HTR-8/SVneo (cell line): ENCODE data around the gene ERVFRD-1.

Source experiments
- DNase-seq: peaks from one replicate; pipeline ENCODE4 v3.0.0; 2011; ENCODE audit warnings: low spot score, mixed read lengths; ENCODE audit not compliant: insufficient read length
- FAIRE-seq: peaks from 2 replicates; lab custom pipeline; 2011; peaks lifted over from hg19 to GRCh38; lab: Jason Lieb, UNC

ERVFRD-1 gene

GRCh38 chr6:11110921-11111768 is at the start of gene ERVFRD-1:
Gene ERVFRD-1, minus strand, starts transcription at chr6:11111725. Its CDS starts 6,415 bp downstream, at chr6:11105310.
- DNase-seq (no peak), FAIRE-seq (no peak)

GRCh38 chr6:11160199-11160598 is 48.7 kb upstream of the ERVFRD-1 start:
- FAIRE-seq (no peak), DNase-seq (no peak)

GRCh38 chr6:11155589-11155988 is 44.1 kb upstream of the ERVFRD-1 start:
- no peak for DNase-seq
- FAIRE-seq: no peak

GRCh38 chr6:11153447-11153846 is 41.9 kb upstream of the ERVFRD-1 start:
- FAIRE-seq: no peak
- DNase-seq: no peak

- no peak for FAIRE-seq
These were observed 41.1 kb upstream of the ERVFRD-1 start for GRCh38 chr6:11152581-11152980.

GRCh38 chr6:11151488-11151887 is 40.0 kb upstream of the ERVFRD-1 start:
- no peak for FAIRE-seq

More at GRCh38 chr6:11152581-11152980, 41.1 kb upstream of the ERVFRD-1 start:
- DNase-seq: no peak

GRCh38 chr6:11149551-11149950 is 38.0 kb upstream of the ERVFRD-1 start:
- DNase-seq (no peak), FAIRE-seq (no peak)

More at GRCh38 chr6:11151488-11151887, 40.0 kb upstream of the ERVFRD-1 start:
- DNase-seq: no peak

DNA sequence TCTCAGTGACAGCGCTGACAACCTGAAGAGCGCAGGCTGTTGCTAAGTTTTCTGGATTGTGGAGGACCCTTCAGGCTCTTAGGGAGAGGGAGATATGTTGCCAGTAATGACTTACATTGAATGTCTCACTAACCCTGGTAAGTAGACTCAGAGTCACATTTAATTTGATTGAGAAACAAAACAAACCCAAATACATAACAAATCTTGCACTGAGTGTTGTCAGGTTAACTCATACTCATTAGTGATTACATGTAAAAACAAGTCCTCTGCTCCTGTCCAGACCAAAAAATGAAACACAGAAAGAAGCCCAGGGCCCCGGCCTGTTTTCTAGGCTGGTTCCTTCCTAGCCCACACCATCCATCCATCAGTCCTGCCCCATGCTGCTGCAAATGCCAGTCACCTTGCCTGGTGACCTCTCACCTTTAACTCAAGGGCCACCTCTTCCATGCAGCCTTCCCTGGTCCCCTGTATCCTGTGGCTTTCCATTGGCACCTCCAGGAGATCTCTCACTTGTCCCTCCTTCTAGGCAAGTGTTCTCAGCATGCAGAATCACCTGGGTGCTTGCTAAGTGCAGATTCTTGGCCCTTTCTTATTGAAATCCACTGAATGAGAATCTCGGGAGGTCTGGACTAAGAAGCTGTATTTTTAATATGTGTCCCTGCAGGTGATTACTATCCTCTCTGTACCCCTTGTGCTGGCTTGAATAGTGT is 34.7 kb upstream of the ERVFRD-1 start:
- FAIRE-seq (no peak), DNase-seq (no peak)

DNA sequence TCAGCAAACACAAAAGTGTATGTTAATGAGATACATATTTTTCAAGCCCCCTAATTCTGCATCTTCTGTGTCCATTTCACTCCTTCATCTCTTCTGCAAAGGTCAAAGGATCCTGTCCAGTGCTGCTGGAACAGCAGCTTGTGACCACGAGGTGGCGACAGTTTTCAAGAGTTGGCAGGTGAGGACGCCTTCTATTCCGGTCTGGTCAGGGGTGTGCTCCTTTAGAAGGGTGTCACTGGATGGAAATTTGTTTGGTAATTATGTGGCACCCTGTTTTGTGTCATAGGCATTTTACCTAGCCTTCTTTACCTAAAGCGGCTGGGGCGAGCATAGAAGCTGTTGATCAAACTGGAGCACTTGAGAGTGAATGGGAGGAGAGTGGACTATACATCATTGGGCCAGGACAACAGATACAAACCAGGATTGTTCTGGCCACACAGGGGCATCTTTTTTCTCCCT is 32.9 kb upstream of the ERVFRD-1 start:
- FAIRE-seq (peak; percentile 94), DNase-seq (peak; percentile 84)

- peak; percentile 76 for DNase-seq
These were observed 32.2 kb upstream of the ERVFRD-1 start for GRCh38 chr6:11143394-11144371.

GRCh38 chr6:11142296-11143027 is 30.9 kb upstream of the ERVFRD-1 start:
- DNase-seq (no peak), FAIRE-seq (no peak)

More at GRCh38 chr6:11143394-11144371, 32.2 kb upstream of the ERVFRD-1 start:
- FAIRE-seq: peak; percentile 84

- no peak for FAIRE-seq
- DNase-seq: no peak
These were observed 29.8 kb upstream of the ERVFRD-1 start for GRCh38 chr6:11141295-11141694.

DNA sequence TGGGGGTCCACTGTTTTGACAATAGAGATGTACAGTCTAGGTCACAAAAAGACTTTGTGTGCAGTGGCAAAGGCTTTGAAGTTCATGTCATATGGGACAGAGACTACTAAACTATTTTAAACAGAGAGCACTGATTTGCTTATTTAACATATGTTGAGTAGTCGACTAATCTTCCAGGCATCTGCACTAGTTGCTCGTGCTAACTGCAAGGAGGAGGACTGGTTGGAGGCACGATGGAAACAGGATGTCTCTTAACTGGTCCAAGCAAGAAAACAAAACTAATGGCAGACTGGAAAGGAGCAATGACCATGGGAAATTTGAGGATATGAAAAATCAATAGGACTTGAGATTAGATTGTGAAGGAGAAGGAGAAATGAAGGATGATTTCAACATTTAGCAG is 28.5 kb upstream of the ERVFRD-1 start:
- FAIRE-seq (no peak), DNase-seq (no peak)

DNA sequence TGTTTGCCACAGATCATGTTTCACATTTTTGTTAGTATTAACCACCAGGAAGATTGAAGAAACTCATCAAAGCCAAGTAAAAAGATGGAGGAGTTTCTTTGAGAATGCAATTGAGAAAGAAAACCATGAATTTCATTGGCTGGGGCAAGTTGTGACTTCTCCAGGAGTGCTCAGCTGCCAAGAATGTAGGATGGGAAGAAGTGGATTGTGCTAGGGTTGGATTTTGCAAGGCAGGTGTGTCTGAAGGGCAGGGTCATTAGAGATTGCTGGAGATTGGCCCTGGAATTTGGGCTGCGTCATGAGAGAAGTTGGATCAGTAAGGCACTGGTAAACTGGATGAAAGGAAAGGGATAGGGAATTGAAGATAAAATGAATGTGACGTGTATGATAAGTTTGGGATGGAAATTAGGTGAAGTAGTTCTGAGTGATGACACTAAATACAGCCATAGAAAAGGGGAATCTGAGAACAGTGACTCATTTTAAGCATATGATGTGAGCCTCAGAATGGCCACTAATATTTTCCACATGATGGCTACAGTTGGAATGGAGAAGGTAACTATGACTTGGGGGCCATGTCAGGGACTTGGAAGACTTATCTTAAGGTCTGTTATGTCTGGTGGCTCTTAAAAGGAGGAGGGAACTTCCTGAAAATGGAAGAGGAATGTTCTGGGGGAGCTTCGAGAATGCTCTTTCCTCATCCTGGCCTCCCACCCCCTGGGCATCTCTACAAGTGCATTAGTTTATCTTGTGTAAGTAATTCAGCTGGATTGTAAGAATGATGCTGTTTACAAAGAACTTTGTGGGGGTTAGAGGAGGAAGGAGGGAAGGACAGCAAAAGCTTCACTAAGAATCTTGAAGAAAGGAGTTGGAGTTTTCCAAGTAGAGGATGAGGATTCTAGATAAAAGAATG is 27.8 kb upstream of the ERVFRD-1 start:
- FAIRE-seq: no peak

DNA sequence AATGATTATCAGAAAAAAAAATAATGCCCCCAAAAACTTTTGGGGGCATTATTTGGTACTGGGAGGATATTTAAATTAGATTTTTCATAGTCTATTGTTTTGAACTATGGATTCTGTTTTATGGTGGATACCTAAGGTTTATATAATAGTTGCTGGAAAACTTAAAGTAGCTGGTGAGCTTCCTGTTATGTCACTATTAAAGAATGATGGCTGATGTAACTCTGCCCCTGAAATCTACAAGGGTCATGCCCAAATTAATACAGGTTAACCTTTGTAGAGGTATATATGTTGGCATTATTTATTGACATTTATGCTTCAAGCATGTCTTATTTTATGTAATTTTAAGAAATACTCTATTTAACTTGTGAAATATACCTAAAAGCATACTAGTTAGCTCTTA is 25.3 kb upstream of the ERVFRD-1 start:
- FAIRE-seq (no peak), DNase-seq (no peak)

More for the DNA sequence above, 27.8 kb upstream of the ERVFRD-1 start:
- DNase-seq: no peak

DNA sequence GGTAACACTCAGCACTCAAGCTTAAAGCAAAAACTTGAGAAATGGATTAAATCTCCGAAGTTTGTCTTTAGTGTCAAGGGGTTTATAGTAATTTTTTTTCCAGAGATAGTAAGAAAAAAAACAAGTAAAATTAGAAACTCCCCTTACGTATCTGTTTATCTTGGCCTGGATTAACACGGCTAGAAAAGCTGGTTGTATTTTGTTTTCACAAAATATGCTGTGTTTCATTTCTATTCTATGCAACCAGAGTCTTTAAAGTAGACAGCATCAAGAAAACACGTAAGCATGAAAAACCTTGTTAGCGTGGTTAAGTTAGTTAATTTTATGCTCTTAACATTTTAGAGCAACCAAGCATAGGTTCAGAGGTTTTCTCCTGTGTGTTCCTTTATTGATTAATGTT is 21.8 kb upstream of the ERVFRD-1 start:
- DNase-seq (no peak), FAIRE-seq (no peak)

DNA sequence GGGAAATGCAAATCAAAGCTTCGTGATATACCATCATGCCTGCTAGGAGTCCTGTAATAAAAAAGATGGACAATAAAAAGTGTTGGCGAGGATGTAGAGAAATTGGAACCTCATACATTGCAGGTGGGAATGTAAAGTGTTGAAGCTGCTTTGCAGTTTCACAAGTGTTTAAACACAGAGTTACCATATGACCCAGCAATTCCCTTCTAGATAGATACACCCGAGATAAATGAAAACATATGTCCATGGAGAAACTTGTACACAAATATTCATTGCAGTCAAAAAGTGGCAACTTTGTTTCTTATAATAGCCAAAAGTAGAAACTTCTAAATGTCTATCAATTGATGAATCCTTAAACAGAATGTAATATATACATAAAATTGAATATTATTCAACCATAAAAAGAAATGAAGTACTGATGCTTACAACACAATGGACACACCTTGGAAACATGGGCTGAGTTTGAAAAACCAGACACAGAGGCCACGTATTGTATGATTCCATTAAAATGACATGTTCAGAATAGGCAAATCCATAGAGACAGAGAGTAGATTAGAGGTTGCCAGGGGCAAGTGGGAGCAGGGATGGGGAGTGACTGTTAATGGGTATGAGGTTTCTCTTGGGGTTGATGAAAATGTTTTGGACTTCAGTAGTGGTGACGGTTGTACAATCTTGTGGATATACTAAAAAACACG is 20.8 kb upstream of the ERVFRD-1 start:
- no peak for FAIRE-seq
- no peak for DNase-seq

DNA sequence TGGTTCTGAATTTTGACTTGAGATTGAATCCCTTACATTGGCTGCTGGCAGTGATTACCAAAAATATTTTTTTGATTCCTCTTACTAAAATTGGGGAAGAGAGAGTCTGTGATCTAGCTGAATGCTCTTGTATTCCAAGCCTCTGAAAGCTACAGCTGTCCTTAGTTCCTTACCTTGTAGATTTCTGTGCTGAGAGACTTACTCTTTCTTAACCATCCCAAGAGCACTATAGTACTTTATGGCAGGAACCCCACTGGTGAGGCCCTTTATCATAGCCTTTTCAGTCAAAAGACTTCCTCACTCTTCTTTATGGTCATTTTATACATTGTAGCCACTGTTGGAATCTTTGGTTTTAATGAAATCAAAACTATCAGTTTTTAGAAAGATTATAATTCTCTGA is 19.1 kb upstream of the ERVFRD-1 start:
- DNase-seq: no peak
- no peak for FAIRE-seq
